ENCODE data around the gene CHMP1A.

- TF ChIP-seq YY1 (IDR thresholded peaks at IDR 0.05; ENCODE audit: insufficient read depth, insufficient read length) (no peak), ZNF274 (IDR thresholded peaks at IDR 0.05; ENCODE audit: low read depth, low read length) (no peak), SUZ12 (IDR thresholded peaks at IDR 0.05; ENCODE audit: extremely low read depth, insufficient read depth, insufficient read length) (no peak)
Measured at GRCh38 chr16:89688395-89688794, 30.9 kb upstream of the CHMP1A start.
